GM12892 (cell line): ENCODE measurements around the gene PPP6R3.

ENCODE experiments used
- POLR2A ChIP-seq: IDR thresholded peaks from 2 replicates; pipeline ENCODE4 v1.6.1; 2011; ENCODE audit warnings: low read depth, low read length, control low read depth
- POLR2AphosphoS5 ChIP-seq: IDR thresholded peaks from 2 replicates; pipeline ENCODE4 v1.6.1; 2011; ENCODE audit warnings: low read depth, low read length, control low read depth

DNA sequence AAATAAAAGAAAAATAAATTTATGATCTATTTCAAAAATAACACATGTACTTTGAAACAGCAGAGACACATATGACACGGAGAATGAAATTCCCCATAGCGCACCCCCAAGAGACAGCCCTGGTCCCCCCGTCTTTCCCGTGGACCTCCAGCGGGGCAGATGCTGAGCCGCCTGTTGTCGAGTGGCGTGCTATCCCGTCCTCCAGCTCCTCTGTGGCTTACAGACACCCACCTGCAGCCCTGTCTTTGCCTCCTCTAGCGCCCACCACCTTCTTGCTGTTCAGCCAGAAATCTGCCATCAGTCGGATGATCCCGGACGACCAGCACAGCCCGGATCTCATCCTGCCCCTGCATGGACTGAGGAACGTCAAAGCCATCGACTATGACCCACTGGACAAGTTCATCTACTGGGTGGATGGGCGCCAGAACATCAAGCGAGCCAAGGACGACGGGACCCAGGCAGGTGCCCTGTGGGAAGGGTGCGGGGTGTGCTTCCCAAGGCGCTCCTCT, 44.4 kb upstream of the PPP6R3 start:
- TF ChIP-seq POLR2A (no peak), POLR2AphosphoS5 (no peak)
